PFSK-1 (cell line): ENCODE data around the gene KLK4.

Experiments
- POLR2AphosphoS5 ChIP-seq: IDR thresholded peaks from 2 replicates; pipeline ENCODE4 v1.6.1; 2012; ENCODE audit warnings: low read depth, mild to moderate bottlenecking, control low read depth, low read length, moderate library complexity
- TAF1 ChIP-seq: IDR thresholded peaks from 2 replicates; pipeline ENCODE4 v1.6.1; 2012; ENCODE audit warnings: low read length, control low read depth, borderline replicate concordance; ENCODE audit not compliant: insufficient read depth

DNA sequence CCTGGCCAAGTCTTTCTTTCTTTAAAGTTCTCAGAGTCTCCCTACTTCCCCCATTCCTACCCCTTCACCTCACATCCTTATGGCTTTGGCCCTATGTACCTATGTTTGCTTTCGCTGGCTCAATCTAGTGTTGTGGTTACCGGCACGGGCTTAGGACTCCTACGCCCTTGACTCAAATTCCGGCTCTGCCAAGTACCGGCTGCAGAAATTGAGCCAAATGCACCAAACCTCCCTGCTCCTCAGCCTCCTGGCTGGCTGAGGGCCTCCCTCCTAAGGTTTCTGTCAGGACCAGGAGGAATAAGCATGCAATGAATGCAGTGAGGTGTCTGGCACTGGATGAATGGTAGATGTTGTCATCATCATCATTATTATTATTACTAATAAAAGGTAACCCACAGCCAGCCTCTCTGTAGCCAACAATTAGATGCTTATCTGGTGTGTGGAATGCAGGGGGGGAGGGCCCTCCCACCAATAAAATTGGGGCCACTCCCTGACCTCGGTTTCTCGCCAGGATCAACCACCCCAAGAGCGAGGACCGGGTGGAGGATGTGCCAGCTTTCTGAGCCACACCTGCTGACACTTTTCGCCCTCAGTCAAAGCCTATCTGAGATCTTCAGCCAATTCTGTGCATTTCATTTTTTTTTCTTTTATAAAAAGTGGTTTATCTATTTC is 21.0 kb upstream of the KLK4 start:
- TF ChIP-seq TAF1 (no peak), POLR2AphosphoS5 (no peak)
